Stimulated activated CD4-positive, alpha-beta T cell treated with anti-CD3 and anti-CD28 coated beads, Interleukin-12 subunit alpha, Interleukin-12 subunit beta, amount 100 ng/mL, for 24 hours (primary cell): Measurements from ENCODE around the gene NR1D2.

Experiments used
- DNase-seq, 2 experiments: peaks; one replicate each; pipeline ENCODE4 v3.0.0-alpha.2; 2020; ENCODE audit warnings: low read depth in 2 of 2

The NR1D2 gene

DNA sequence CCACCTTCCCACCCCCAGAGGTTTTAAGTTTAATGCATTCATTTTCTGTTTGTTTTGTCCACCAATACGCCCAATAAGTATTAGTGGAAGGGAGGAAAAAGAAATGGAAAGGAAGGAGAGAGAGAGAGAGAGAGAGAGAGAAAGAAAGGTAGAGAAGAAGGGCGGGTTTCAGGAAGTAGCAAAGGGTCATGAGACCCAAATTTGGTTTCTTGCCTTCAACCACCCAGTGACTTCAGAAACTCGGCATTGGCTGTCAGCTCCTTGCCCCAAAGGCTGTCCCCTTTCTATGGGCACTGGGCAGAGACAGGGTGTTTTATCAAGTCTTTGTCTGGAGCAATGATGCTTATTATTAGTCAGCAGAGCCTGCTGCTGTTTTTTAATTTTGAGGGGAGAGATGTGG, 13.5 kb upstream of the NR1D2 start:
- no peak for DNase-seq

DNA sequence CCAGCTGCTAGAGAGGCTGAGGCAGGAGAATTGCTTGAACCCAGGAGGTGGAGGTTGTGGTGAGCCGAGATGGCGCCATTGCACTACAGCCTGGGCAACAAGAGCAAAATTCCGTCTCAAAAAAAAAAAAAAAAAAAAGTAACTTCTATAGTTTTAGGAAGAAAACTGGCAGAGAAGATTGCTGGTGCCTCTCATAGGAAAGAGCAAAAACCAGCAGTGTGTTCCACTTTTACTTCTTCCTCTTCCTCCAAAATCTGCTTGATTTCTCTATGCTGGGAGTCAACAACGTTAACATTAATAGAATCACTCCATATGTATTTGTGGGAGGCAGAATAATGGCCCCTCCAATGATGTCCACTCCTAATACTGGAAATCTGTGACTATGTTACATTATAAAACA, 12.5 kb upstream of the NR1D2 start:
- DNase-seq = no peak

DNA sequence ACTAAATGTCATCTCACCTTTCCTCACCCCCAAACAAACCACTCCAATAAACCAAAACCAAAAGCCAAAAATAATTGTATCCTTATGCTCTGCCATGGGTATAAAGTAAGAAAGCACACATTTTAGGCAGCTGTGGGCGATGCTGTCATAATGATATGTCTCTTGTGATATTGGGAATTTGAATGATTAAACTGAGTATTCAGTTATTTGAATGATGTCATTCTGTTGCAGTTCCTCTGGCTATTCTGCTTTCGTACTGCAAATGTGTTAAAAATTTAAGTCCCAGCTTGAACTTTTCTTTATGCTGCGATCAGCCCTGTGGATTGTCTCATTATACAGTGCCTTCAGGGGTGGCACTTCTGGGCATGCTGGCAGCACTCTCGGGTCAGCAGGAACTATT, 10.8 kb upstream of the NR1D2 start:
- no peak for DNase-seq

DNA sequence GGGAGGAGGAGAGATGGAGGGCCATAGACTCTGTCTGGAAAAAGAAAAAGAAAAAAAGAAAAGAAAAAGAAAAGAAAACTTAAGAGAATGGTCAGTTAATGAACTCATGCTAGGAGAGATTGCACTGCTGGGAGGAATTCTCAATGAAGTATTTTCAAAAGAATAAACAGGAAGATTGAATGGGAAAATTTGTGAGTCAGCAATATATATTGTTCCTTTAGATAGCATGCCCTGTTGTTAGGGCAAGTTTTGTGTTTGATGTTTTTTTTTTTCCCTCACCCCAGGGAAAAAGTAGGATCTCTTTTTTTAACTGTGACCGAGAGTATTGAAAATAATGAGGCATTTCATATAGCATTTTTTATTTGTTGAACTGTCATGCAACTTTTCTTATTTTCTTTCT, 7.8 kb upstream of the NR1D2 start:
- no peak for DNase-seq

DNA sequence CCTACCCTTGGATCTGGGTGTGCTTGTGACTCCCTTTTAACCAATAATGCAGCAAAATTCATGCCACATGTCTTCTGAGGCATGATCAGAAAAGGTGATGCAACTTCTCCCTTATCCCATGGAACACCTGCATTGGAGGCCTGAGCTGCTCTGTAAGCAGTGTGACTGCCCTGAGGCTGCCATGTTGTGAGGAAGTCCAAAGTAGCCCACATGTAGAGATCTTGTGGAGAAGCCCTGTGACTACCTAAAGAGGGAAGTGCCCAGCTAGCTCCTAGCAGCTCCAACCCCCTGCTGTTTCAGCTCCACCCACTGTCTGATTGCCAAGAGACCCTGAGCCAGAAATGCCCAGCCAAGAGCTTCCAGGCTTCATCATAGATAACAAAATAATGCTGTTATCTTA, 6.4 kb upstream of the NR1D2 start:
- no peak for DNase-seq

DNA sequence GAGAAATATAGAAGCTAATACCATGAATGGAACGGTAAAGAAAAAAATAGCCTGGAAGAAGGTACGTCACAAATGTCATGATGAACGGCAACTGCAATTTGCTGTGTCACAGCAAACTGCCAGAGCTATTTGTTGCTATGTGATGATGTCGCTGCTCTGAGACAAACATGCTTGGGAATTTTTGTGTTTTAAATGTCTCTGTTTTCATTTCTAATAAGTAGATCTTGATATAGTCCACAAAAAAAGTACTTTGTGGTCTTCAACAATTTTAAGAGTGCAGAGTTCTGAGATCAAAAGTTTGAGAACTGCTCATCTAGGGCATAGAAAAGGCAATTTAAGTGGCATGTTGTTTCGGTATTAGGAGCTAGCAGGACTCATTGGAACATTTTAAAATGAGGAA, 4.3 kb upstream of the NR1D2 start:
- DNase-seq = no peak

DNA sequence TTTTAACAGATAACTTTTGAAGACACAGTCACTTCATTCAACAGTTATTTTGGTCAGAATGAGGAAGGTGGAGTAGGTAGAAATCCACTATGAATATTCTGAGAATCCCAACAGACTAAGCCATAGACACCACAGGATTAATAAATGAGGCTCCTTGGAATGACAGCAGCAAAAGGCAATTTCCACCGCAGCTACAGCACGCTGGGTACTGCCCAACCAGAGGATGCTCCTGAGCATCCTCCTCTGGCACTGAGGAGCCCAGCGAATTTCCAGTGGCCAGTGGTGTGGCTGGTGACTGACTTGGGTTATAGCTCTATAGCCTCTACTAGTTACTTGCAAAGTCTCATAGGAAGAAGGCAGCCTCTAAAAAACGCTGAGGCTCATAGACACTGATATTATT, 3.6 kb upstream of the NR1D2 start:
- no peak for DNase-seq

DNA sequence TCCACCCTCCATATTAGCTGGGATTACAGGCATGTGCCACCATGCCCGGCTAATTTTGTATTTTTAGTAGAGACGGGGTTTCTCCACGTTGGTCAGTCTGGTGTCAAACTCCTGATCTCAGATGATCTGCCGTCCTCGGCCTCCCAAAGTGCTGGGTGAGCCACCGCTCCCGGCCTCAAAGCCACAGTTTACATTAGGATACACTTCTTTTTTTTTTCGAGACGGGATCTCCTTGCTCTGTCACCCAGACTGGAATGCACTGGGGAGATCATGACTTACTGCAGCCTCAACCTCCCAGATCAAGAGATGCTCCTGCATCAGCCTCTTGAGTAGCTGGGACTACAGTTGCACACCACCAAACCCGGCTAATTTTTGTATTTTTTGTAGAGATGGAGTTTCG, 2.5 kb upstream of the NR1D2 start:
- no peak for DNase-seq

DNA sequence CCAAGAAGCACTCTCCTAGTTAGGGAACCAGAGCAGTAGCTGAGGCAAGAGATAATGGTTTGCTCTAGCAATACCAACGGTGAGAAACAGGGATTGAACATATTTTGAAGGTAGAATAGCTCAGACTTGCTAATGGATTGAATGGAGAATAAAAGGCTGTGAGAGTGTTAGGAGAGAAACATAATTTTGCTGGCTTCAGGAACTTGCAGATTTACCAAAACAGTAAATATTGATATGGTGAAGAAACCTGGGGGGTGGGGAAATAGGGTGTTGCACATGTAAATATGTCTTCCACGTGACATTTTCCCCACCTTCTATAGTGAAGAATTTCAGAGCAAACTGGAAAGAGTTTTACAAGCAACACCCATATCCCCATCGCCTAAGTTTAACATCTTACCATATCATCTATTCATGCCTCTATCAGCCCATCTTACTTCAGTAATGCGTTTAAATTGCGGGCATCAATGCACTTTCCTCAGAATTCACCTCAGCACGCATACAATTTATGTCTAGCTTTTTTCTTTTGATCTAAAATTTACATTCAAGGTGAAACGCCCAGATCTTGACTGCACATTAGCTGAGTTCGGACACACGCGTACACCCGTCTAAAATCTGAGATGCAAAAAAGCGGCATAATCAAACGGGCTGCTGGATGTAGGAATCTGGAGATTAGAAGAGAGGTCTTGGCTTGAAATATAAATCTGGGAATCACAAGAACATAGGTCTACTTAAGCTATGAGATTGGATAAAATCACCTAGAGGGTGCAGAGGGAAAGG, 891 bp upstream of the NR1D2 start:
- DNase-seq = no peak

DNA sequence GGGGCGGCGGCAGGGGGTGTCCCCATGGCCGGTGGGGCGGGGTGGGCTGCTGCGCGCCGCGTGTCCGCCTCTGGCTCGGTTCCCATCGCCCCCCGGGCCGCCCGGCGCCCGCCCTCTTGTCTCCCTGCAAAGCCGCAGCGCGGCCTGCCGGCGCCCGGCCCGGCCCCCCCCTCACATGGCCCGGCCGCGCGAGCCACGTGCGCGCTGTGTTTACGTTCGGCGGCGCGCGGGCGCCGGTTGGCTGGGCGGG, 502 bp downstream of the NR1D2 start:
- no peak for DNase-seq

DNA sequence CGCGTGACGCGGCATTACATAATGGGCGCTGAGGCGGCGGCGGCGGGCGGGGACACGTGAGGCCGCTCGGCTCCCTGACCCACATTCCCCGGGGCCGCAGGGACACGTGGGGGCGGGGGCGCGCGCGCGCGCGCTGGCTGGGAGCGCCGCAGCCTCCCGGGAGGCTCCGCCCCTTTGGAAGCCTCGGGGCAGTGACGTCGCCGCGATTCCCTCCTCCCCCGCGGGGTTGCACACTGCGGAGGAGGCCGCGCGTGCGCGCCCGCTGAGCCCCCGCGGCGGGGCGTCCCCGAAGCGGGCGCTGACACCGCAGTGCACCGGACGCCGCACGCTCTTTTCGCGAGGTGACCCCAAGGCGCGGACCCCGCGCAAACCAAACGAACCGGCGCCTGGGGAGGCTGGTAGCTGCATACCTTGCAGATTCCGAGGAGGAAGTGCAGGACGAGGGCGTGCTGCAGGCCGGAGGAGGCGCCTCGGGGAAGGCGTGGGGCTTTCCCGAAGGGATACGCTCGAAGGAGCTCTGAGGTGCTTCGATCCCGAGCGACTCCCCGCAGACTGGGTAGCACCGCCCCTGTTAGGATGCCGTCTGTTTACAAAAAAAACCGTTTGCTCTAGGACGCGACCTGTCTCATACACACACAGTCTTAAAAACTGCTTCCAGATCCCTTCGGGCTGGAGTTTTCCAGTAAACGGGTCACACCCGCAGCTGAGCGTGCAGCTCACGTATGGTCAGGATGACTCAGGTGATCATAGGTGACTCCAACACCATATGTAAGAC, 1.0 kb downstream of the NR1D2 start:
- peak; percentile 94 to 97 for DNase-seq

DNA sequence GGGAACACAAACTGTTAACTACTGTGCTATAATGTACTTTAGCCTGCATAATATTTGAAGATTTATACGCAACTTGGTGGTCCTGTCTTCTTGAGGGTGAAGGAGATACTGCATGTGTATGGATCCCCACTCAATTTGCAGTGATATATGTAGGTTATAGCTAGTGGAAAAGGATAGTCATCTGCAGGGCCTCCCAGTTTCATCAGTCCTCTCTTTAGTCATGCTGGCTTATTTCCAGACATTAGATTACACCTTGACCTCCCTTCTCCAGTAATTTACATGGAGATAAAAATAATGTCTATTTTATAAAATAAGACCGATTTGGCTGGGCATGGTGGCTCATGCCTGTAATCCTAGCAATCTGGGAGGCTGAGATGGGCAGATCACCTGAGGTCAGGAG, 3.7 kb downstream of the NR1D2 start:
- no peak for DNase-seq

DNA sequence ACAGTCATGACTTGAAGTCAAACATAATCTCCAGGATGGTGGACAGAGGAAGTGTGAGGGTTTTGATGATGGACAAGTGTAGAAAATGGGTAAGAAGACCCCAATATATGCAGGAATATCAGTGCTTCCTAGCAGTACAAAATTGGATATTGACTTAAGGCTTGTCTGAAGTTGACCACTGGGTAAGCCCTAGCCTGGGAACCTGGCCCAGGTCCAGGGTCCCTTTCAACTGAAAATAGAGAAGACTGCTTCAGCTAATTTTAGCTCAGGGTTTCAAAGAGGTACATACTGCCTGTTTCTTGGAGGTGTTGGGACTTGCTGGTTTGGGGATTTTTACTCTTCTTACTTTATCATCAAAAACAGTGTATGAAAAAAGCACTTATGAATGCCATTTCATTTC, 4.7 kb downstream of the NR1D2 start:
- DNase-seq = no peak

DNA sequence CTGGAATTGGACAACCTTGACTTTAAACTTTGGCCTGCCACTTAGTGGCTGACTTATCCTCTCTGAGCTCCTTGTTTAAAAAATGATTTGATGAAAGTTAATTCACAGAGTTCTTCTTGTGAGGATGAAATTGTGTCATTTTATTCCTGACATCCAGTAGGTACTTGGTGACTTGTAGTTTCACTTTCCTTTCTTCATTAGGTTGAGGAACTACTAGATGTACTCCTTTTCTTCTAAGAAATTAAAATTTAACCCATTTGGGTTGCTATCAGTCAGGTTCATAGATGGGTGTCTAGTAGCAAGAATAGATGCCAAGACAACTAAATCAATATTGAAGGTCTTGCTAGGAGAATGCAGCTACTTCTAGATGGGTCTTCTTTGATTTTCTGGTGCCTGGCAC, 5.2 kb downstream of the NR1D2 start:
- no peak for DNase-seq

DNA sequence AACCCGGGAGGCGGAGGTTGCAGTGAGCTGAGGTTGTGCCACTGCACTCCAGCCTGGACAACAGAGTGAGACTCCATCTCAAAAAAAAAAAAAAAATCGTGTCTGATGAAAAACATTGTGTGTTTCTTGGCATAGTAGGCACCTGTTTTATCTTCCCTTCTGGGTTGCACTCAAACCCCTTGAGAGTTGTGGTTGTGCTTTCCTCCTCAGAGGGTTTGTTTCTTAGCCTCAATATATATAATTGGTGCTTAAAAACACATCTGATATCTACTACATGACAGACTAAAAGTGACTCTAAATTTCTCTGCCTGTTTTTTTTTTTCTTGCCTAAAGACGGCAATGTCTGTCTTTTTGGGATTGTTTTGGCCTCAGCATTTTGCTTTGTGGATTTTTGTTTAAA, 7.6 kb downstream of the NR1D2 start:
- no peak for DNase-seq

DNA sequence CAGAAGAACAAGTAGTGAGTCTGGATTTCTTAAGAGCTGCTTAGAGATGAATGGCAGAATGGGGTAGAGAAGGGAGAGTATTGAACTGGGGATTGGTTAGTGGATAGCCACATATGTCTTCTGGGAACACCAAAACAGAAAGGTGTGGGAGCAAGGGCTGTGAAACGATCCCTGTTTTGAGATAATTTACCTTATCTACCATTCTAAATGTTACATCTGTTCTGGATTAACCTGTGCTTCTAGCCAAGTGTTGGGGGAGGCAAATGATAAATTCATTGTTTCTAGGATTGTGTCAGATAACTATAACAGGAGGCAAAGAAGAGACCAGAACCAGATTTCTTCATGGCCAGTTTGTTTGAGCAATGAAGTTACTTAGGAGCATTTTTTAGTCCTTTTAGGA, 8.4 kb downstream of the NR1D2 start:
- no peak for DNase-seq

DNA sequence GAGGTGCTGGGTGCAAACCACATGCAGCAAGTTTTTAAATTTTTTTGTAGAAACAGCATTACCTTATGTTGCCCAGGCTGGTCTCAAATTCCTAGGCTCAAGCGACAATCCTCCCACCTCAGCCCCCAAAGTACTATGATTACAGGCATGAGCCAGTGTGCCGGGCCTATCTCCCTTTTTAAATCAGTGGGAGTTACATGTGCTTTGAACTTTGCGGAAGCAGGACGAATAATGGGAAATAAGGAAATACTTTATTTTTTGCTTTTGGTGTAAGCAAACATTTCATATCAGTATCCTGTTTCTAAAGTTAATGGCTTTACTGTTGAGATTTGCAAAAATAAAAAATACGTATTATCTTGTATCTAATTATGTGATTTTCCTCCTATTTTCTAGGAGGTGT, 9.1 kb downstream of the NR1D2 start:
- no peak for DNase-seq

DNA sequence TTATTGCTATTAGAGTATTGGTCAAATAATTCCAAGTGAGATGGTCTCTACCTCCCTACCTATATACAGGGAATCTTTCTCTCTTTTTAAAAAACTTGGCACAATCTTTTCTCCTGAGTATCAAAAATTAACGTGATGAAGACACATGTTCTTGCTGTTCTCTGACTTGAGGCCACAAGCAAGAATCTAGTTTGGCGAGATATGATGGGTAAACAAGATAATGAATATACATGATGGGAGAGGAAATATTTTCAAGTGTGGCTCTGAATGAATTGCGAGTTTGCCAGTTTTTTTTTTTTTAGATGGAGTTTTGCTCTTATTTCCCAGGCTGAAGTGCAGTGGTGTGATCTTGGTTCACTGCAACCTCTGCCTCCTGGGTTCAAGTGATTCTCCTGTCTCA, 11.6 kb downstream of the NR1D2 start:
- DNase-seq = no peak

DNA sequence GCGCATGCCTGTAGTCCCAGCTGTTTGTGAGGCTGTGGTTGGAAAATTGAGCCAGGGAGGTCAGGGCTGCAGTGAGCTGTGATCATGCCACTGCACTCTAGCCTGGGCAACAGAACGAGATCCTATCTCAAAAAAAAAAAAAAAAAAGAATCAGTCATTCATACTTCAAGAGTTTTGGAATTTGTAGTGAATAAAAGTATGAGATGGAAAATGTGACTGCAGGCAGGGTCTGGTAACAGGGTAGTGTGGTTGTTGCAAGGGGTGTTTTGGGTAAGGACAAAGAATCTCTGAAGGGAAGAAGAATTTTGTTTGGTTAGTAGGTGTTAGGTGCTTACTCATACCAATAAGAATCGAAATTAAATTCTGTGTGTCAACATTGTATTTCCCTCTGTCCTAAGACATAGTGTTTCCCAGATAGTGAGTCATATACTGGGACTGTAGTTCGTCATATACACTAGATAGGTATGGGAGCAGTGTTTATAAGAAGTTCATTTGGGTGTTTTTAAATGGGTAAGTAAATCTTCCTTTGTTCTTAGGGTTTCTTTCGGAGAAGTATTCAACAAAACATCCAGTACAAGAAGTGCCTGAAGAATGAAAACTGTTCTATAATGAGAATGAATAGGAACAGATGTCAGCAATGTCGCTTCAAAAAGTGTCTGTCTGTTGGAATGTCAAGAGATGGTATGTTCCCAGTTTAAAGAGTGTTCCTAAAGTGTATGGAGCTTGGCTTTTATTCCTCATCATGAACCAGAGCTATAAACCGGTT, 14.2 kb downstream of the NR1D2 start:
- DNase-seq = no peak

DNA sequence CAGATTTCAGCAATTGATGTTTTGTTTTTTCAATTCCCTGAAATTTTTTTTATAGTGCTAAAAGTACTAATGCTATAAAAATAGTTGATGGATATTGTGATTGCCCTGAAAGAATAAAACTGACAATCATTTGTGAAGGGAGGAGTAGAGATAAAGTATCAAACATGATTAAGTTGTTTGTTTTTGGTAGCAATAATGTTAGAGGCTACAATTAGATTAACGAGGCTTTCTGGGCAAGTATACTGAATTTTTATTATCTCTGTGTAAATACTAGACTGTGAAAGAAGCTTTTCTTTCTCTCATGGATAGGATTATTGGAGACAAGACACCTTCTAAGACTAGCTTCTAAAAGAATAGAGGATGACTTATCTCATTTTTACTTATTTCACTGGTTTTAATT, 15.6 kb downstream of the NR1D2 start:
- DNase-seq = no peak

DNA sequence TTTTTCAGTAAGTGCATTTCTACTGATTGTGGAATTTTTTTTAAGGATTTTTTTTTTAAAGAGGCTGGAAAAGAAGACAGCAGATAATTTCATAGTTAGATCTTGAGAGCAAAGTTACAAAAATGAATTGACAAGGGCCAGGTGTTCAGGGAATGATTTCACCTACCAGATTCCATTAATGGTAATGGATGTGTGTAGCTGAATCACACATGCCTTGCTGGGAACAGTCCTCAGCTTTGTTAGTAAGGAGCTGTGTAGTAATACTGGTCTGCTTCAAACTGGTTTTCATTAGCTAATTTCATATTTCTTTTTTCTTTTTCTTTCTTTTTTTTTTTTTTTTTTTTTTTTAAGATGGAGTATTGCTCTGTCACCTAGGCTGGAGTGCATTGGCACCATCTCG, 16.0 kb downstream of the NR1D2 start:
- no peak for DNase-seq

DNA sequence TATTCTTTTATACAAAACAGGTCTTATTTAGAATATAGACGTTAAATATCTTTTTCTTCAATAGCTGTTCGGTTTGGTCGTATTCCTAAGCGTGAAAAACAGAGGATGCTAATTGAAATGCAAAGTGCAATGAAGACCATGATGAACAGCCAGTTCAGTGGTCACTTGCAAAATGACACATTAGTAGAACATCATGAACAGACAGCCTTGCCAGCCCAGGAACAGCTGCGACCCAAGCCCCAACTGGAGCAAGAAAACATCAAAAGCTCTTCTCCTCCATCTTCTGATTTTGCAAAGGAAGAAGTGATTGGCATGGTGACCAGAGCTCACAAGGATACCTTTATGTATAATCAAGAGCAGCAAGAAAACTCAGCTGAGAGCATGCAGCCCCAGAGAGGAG, 16.8 kb downstream of the NR1D2 start:
- DNase-seq = no peak

DNA sequence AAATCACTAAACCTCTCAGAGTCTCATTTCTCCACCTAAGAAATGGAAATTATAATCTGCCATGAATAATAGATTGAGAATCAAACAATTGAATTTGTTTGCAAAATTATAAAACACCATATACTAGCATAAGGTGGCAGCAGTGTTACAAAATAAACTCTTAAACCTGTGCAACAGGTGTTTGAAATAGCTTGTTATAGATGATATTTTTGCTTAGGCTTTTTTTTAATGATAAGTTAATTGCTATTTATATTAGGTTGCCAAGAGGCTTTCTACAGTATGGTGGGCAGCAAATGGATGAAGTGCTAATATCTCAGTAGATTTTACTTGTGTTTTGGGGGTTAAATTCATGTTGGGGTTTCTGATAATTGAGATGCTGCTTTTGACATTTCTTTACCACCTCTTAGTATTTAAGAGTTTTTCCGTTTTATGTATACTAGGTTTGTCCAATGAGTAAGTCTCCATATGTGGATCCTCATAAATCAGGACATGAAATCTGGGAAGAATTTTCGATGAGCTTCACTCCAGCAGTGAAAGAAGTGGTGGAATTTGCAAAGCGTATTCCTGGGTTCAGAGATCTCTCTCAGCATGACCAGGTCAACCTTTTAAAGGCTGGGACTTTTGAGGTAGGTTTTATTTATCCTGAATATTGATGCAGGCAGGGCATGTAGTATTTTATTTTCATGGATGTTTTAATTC, 19.6 kb downstream of the NR1D2 start:
- no peak for DNase-seq
